Measurements from ENCODE around the gene GSTM4. TPM values are rescaled to one million over a fixed set of nuclear protein-coding genes. Genes with fewer than 3 reads are reported as not detected.
"Not testable (repeated sequence)": the region's sequence is repeated elsewhere in the genome, so short reads cannot be mapped to it uniquely, and the experiment has no call there.

Gene GSTM4
- total and polyA plus RNA-seq, 2 donors (not counting 1 experiment from before 2014, with no cell fraction given), result 28.6 to 56.5 TPM

DNA sequence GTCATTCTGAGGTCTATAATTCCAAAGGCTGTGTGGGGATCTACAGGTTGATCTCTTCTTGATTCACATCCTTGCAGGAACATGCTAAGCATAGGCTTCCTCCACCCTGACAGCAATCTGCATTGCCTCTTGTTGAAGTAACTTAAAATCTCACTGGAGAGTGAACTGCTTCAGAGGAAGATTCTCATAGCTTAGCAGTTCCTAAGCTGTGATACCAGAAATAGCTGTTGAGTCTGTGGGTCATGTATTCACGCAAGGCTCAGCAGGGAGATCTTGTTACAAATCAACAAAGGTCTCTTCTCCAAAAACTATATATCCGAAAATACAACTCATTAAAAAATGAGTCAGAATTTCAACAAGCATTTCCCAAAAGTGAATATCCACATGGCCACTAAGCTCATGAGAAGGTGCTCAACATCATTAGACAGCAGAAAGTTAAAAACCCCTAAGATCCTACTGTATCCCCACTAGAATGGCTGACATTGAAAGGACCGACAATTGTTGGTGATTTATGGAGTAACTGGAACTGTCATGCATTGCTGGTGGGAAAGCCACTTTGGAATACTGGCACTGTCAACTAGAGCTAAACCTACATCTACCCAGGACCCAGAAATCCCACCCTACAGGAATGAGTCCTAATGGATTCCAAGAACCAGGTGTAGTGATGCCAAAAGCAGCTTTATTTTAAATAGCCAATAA is 20.9 kb downstream of the GSTM4 start:
- WGBS (ENCODE audit: insufficient coverage), result 100% methylated on average over 2 of the region's 3 CpGs
- CTCF ChIA-PET; H3K9me3 Mint-ChIP-seq (ENCODE audit: insufficient read depth); H3K4me1 Mint-ChIP-seq; H3K27ac Mint-ChIP-seq; DNase-seq; ATAC-seq (ENCODE audit: low read depth); intact Hi-C loops (cut with micrococcal nuclease); H2AFZ ChIP-seq (ENCODE audit: insufficient read depth, low read depth, low read length, poor library complexity, severe bottlenecking); POLR2A ChIA-PET; H4K20me1 ChIP-seq (ENCODE audit: control insufficient read depth, insufficient read depth, low read length, poor library complexity, severe bottlenecking); H3K4me3 Mint-ChIP-seq; H3K79me2 ChIP-seq (ENCODE audit: control insufficient read depth, insufficient read depth, low read length); H3K9me3 ChIP-seq (ENCODE audit: control extremely low read depth in 1 of 3, control insufficient read depth in 2 of 3, insufficient read depth in 1 of 3, low read length in 2 of 3); H3K4me1 ChIP-seq (ENCODE audit: control insufficient read depth in 2 of 2, insufficient read depth in 2 of 2, low read length in 2 of 2); H3K27ac ChIP-seq (ENCODE audit: low read length in 2 of 2); H3K27me3 ChIP-seq (replicated peaks in 1 of 4; ENCODE audit: control extremely low read depth in 1 of 4, control insufficient read depth in 3 of 4, insufficient read depth in 4 of 4, low read length in 3 of 4); H3K27me3 Mint-ChIP-seq; H3K36me3 ChIP-seq (replicated peaks in 1 of 2; ENCODE audit: control extremely low read depth in 1 of 2, control insufficient read depth in 1 of 2, extremely low read depth in 1 of 2, insufficient read depth in 2 of 2, low read length in 1 of 2); H3K4me3 ChIP-seq (ENCODE audit: control extremely low read depth in 1 of 5, extremely low read depth in 1 of 5, insufficient read depth in 1 of 5, low read depth in 2 of 5, low read length in 4 of 5); H3K9ac ChIP-seq (ENCODE audit: low read length); H3K4me2 ChIP-seq (replicated peaks; ENCODE audit: low read depth, low read length, poor library complexity, severe bottlenecking): not testable (repeated sequence)

DNA sequence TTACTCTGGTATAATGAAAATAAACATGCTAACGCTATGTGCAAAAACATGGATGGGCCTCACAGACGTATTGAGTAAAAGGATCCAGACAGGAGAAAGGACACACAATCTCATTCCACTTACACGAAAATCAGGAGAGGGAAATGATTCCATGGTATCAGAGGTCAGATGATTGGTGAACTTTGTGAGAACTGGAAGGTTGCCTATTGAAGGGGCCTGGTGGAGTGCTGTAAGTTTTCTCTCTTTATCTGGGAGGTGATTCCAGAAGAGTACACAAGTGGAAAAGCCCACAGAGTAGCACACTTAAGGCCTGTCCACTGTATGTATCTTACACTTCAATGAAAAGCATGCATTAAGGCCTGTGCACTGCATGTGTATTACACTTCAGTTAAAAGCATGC is 21.6 kb downstream of the GSTM4 start:
- TF ChIP-seq, protein P1, sequence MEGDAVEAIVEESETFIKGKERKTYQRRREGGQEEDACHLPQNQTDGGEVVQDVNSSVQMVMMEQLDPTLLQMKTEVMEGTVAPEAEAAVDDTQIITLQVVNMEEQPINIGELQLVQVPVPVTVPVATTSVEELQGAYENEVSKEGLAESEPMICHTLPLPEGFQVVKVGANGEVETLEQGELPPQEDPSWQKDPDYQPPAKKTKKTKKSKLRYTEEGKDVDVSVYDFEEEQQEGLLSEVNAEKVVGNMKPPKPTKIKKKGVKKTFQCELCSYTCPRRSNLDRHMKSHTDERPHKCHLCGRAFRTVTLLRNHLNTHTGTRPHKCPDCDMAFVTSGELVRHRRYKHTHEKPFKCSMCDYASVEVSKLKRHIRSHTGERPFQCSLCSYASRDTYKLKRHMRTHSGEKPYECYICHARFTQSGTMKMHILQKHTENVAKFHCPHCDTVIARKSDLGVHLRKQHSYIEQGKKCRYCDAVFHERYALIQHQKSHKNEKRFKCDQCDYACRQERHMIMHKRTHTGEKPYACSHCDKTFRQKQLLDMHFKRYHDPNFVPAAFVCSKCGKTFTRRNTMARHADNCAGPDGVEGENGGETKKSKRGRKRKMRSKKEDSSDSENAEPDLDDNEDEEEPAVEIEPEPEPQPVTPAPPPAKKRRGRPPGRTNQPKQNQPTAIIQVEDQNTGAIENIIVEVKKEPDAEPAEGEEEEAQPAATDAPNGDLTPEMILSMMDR (IDR thresholded peaks at IDR 0.05), result no peak
- TF ChIP-seq EZH2 (IDR thresholded peaks at IDR 0.05; ENCODE audit: borderline replicate concordance, insufficient read depth, low read depth, low read length, poor library complexity, severe bottlenecking), result no peak
- no peaks in the 10 kb centered on the region for H3K27me3 ChIP-seq (replicated peaks in 1 of 4; ENCODE audit: control extremely low read depth in 1 of 4, control insufficient read depth in 3 of 4, insufficient read depth in 4 of 4, low read length in 3 of 4)
- no CpG with 5 or more reads among the region's 3 CpGs for WGBS (ENCODE audit: insufficient coverage)
- Mint-ChIP-seq H3K4me3 (no peak overlapping the region), H3K27ac (no peak overlapping the region), H3K27me3 (no peaks in the 10 kb centered on the region), H3K9me3 (ENCODE audit: insufficient read depth) (no peaks in the 10 kb centered on the region), H3K4me1 (no peaks in the 10 kb centered on the region)
- intact Hi-C loops (cut with micrococcal nuclease), result no loop called here
- CTCF ChIA-PET, result no interaction called here
- no peaks in the 10 kb centered on the region for H3K36me3 ChIP-seq (replicated peaks in 1 of 2; ENCODE audit: control extremely low read depth in 1 of 2, control insufficient read depth in 1 of 2, extremely low read depth in 1 of 2, insufficient read depth in 2 of 2, low read length in 1 of 2)
- POLR2A ChIA-PET, result no interaction called here
- DNase-seq (no peak), ATAC-seq (ENCODE audit: low read depth) (no peak)
- no peak overlapping the region for H3K4me3 ChIP-seq (ENCODE audit: control extremely low read depth in 1 of 5, extremely low read depth in 1 of 5, insufficient read depth in 1 of 5, low read depth in 2 of 5, low read length in 4 of 5)
- no peak overlapping the region for H3K27ac ChIP-seq (ENCODE audit: low read length in 2 of 2)
- no peaks in the 10 kb centered on the region for H3K9me3 ChIP-seq (ENCODE audit: control extremely low read depth in 1 of 3, control insufficient read depth in 2 of 3, insufficient read depth in 1 of 3, low read length in 2 of 3)
- H4K20me1 ChIP-seq (ENCODE audit: control insufficient read depth, insufficient read depth, low read length, poor library complexity, severe bottlenecking), result no peaks in the 10 kb centered on the region
- no peak overlapping the region for H3K4me2 ChIP-seq (replicated peaks; ENCODE audit: low read depth, low read length, poor library complexity, severe bottlenecking)
- no peaks in the 10 kb centered on the region for H3K79me2 ChIP-seq (ENCODE audit: control insufficient read depth, insufficient read depth, low read length)
- H3K4me1 ChIP-seq (ENCODE audit: control insufficient read depth in 2 of 2, insufficient read depth in 2 of 2, low read length in 2 of 2), result no peaks in the 10 kb centered on the region
- H3K9ac ChIP-seq (ENCODE audit: low read length), result no peak overlapping the region
- H2AFZ ChIP-seq (ENCODE audit: insufficient read depth, low read depth, low read length, poor library complexity, severe bottlenecking), result no peak overlapping the region

DNA sequence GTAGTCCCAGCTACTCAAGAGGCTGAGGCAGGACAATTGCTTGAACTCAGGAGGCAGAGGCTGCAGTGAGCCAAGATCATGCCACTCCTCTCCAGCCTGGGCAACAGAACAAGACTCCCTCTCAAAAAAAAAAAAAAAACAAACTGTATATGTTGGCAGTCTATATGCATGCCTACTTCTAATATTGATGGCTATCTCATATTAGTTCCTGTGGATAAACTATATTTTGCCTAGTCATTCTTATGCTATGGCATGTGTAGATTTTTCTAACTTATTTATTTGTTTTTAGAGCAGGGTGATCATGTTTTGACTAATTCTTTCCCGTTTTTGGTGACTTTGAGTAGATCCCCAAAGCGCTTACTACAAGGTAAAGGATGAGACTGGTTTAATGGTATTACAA is 22.7 kb downstream of the GSTM4 start:
- H3K4me2 ChIP-seq (replicated peaks; ENCODE audit: low read depth, low read length, poor library complexity, severe bottlenecking); H3K9ac ChIP-seq (ENCODE audit: low read length); H3K36me3 ChIP-seq (replicated peaks in 1 of 2; ENCODE audit: control extremely low read depth in 1 of 2, control insufficient read depth in 1 of 2, extremely low read depth in 1 of 2, insufficient read depth in 2 of 2, low read length in 1 of 2); H3K27ac Mint-ChIP-seq; H3K27me3 Mint-ChIP-seq; DNase-seq; CTCF ChIA-PET; H3K4me3 ChIP-seq (ENCODE audit: control extremely low read depth in 1 of 5, extremely low read depth in 1 of 5, insufficient read depth in 1 of 5, low read depth in 2 of 5, low read length in 4 of 5); POLR2A ChIA-PET; H3K79me2 ChIP-seq (ENCODE audit: control insufficient read depth, insufficient read depth, low read length); H3K27ac ChIP-seq (ENCODE audit: low read length in 2 of 2); H3K4me3 Mint-ChIP-seq; H3K4me1 ChIP-seq (ENCODE audit: control insufficient read depth in 2 of 2, insufficient read depth in 2 of 2, low read length in 2 of 2); H4K20me1 ChIP-seq (ENCODE audit: control insufficient read depth, insufficient read depth, low read length, poor library complexity, severe bottlenecking); H3K27me3 ChIP-seq (replicated peaks in 1 of 4; ENCODE audit: control extremely low read depth in 1 of 4, control insufficient read depth in 3 of 4, insufficient read depth in 4 of 4, low read length in 3 of 4); ATAC-seq (ENCODE audit: low read depth); H3K9me3 ChIP-seq (ENCODE audit: control extremely low read depth in 1 of 3, control insufficient read depth in 2 of 3, insufficient read depth in 1 of 3, low read length in 2 of 3); H2AFZ ChIP-seq (ENCODE audit: insufficient read depth, low read depth, low read length, poor library complexity, severe bottlenecking); H3K9me3 Mint-ChIP-seq (ENCODE audit: insufficient read depth); intact Hi-C loops (cut with micrococcal nuclease); H3K4me1 Mint-ChIP-seq: not testable (repeated sequence)
- WGBS (ENCODE audit: insufficient coverage), result no CpG with 5 or more reads among the region's 2 CpGs

Data from B cell (primary cell).